GM21576 (cell line): ENCODE data around the gene PAPPA2.

ENCODE experiments used
- ATAC-seq: cut with Tn5 transposase; IDR thresholded peaks from one replicate; pipeline ENCODE4 v1.9.1; 2021; ENCODE audit warnings: mild to moderate bottlenecking, moderate library complexity; ENCODE audit not compliant: unreplicated experiment

PAPPA2 gene

DNA sequence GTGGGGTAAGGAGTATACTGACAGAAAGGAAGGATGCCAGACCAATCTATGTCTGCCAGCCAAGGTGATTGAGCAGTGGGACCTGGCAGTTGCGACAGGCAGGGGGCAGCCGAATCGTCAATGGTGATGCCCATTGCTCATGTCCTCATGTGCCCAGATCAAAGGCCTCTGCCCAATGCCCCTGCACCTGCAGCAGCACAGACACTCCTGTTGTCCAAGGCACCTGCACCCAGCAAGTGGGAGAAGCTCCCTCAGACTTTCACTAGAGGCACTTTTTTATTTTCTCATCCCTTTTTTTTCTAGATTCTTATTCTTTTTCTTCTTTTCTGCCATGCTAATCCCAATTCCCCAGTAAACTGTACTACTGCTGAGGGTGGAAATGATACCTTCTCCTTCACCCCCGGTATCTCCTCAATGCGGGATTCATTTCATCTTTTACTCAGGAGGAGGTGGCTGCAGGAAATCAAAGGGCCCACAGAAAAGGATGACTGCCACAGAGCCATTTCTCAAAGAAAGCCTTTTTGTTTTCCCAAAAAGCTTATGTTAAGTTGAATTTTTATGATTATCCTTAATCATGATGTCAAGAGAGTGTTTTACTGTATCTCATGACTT, 332.0 kb downstream of the PAPPA2 start:
- ATAC-seq = no peak

DNA sequence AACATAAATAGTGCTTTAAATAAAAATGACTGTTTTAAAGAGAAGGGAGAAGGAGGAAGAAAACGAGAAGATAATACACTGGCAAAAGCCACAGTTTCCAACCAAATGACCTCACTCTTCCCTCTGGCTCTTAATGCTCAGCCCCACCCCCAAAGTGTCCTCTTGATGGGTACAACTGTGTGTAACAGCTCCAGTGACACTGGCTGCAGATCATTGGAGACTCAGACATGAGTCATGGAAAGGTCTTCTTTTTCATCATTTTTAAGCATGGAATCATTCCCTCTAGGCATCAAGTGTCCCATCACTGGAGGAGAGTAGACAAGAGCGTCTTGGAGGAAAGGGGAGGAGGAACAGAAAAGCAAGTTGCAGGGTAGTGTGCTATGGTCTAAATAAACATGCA, 333.0 kb downstream of the PAPPA2 start:
- no peak for ATAC-seq

DNA sequence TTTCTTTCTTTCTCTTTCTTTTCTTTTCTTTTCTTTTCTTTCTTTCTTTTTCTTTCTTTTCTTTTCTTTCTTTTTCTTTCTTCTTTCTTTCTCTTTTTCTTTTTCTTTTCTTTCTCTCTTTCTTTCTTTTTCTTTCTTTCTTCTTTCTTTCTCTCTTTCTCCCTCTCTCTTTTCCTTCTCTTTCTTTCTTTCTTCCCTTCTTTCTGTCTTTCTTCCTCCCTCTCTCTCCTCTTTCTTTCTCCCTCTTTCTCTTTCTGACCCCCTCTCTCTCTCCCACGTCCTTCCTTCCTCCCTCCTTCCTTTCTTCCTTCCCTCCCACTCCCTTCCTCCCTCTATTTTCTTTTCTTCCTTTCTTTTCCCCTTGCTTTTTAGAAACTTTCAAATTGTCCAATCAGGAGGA, 333.6 kb downstream of the PAPPA2 start:
- ATAC-seq = no peak

DNA sequence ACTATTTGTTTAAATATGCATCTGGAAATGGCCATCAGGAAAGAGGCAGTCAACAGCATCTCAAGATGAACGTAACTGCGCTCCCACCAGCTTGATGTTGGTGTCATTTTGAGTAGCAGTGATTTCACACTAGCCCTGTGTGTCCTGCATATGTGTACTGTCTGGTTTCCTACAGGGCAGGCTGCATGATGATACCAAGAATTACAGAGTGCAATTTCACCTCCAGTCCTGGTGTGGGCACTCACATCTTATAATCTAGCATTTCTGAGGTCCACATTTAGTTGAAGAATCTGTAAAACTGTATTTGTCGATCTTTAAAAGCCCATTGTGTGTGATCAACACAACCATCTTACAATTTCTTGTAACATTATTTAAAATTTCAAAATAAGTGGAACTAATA, 336.4 kb downstream of the PAPPA2 start:
- ATAC-seq = no peak

DNA sequence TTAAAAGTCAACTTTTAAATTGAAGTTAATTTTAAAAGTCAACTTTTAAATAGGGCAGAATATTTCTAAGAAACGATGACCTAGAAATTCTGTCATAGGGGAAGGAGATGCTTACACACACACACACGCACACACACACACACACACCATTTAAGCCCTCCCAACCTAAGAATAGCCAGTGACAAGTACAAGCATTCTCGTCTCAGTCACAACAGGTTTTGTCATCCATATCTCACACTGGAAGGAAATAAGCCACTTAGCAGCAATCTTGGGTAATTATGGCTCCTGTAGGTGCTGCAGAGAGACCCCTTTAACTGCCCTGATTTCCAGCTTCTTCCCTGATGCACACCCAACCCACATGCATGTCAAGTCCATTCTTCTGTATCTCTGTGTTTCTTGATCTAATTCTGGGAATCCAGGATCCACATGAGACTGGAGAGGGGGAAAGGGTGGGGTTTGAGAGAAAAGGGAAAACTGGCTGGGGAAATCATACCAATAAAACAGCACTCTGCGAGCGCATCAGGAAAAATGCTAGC, 338.1 kb downstream of the PAPPA2 start:
- no peak for ATAC-seq

DNA sequence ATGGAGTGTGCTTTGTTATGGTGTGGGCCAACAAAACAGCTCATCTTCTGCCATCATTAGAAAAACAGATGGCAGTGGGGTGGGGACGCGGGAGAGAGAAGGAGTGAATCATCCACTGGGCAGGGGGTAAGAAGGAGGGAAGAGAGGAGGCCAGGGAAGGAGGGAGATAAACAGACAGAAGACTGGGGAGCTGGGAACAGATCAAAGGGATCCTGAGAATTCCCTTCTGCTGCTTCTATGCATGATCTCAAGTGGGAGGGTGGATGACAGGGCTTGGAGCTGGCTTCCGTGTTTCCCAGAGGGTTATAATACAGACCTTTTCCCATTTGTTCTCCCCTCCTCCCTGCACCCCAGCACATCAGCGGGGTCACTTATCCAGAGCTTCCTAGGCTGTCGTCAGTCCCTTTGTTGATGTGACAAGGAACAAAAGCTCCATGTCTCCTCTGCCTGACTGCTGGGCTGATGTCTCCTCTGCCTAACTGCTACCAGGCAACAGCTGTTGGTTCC, 338.6 kb downstream of the PAPPA2 start:
- no peak for ATAC-seq

DNA sequence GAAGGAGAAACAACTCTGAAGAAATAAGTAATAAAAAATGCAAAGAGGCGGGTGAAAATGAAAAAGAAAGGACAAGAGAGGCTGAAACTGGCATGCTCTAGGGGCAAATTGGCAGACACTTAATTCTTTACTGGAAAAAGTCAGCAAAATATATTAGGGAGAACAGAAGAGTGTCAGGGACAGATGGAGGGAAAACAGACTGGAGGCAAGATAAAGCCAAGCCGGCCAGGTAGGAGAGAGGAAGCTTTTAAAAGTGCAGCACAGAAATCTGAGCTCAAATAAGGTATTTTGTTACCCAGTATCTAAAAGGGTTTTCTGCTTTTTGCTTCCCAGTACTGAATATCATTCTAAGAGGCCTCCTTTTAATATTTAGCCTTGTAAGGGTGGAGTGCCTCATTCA, 339.3 kb downstream of the PAPPA2 start:
- ATAC-seq = no peak

DNA sequence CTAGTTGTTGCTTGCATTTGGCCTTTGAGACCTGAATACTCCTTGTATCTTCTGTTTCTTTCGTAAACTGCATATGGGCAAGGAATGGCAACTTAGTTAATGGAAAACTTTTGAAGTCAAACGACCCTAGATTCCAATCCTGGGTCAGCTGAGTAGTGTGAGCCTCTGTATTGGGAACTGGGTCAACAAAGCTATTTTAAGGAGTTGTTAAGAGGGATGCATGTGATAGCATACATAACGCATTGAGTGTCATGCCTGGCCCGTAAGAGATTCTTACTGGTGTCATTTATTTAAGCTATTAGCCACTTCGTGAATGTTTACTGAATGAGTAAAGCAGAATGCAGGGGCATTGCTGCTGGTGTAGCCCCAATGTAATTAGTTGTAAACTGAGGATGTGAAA, 340.1 kb downstream of the PAPPA2 start:
- no peak for ATAC-seq

DNA sequence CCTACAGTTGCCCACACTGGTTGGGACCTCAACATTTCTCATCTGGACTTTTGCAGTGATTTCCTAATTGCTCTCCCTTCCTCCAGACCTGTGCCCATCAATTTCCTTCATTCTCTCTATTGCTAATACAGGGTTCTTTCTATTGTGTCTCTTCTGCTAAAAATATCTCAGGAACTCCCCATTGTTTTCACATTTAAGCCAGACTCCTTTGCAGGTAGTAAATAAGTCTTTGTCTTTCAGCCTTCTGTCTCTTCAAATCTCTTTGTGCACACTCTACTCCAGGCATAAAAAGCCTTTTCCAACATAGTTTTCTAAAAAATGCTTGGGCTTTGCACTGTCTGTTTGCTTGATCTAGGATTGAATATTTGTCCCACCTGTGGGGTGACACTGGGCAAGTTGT, 340.6 kb downstream of the PAPPA2 start:
- no peak for ATAC-seq

DNA sequence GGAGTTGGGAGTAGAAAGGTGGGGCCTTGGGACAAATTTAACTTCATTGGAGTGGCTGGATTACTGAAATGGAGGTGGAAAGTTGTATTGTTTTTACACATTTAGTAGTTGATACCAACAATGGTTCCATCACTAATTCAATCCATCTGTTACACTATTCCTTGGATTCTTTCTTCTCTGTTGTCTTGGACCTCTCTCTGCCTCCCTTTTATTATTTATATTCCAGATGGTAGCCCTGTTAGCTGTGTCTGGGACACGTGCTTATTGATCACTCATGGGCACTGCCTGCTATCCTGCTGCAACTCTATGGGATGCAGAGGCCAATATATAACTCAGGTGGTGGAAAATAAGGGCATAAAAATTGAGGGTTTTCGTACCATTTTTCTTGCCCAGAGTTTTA, 346.3 kb downstream of the PAPPA2 start:
- no peak for ATAC-seq

DNA sequence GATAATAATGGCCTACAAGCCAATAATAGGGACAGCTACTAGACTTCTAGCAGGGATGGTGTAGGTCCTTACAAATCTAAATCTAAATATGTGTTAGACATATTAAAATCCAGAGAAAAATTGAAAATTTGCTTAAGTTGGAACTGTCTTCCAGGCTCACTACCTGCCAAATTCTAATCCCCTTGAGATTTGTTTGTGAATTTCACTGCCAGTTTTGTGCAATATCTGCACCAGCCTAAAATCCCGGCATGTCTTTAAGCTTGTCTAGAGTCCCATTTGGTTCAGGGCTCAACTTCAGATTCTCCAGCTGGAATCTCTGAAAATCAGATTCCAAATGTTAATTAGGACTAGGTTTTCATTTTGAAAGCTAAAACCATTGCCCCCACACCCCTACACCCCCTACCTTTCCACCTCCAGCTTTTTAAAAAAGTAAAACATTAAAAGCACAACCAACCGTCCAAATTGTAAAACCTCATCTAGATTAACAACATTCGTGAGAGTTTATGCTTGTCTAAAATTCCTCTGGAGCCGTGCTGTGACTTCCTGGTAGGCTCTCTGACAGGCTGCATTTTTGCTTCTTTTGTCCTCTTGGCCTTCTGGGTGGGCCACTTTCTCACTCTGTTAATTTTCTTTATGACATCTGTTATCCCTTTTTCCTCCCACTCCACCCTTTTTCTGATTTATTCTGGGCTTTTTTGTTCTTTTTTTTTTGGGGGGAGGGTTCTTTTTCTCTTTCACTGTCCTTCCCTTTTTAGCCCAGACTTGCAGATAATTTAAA, 348.7 kb downstream of the PAPPA2 start:
- ATAC-seq = no peak

DNA sequence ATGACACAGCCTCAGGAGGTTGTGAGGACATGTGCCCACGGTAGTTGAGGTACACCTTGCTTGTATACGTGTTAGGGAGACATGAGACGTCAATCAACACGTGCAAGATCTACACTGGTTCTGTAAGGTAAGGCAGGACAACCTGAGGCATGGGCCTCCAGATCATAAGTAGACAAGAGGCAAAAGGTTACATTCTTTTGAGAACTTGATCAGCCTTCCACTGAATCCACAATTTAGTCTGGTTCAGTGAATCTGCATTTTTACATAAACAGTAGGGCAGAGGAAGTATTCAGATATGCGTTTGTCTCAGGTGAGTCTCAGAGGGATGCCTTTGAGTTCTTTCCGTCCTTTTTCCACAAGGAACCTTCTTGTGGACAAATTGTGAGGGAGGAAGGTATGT, 352.6 kb downstream of the PAPPA2 start:
- ATAC-seq = no peak

DNA sequence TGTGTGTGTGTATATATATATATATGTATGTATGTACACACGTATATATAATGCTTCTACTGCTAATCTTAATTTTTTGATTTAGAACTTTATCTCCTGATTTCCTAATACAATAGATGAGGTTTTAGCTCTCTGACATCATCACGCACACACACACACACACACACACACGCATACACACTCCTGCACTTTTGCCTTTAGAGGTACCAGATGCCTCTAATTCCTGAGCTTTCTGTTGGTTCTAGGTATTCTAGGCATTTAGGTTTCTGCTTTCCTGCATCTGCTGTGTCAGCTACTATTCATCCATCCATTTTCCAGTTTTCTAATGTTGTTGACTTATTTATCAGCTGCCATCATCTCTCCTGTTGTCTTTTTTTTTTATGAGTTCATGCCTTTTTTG, 353.3 kb downstream of the PAPPA2 start:
- no peak for ATAC-seq

DNA sequence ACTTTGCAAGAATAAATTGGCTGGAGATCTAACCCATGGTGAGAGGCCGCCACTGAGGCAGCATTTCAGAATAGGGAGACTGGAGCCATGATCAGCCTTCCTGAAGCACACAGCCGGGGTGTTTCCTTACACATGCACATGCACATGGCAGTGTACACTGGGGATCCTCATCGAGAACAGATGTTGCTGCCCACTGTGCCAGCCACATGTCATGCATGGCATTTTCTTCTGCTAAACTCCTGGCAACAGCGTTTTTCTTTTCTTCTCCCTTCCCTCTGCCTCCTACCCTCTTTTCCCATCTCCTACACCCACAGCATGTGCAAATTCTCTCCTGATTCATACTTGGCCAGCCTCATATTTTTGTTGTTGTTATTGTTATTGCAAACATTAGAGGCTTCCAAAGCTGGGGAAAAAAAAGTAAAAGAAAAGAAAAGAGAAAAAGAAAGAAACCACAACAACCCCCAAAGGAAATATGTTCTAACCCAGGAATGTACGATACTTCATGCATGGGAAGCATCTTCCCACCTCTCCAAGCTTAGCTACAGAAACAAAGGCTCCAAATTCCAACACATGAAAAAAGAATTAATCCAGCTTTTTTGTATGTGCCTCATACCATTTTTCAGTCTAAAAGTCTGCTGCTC, 357.5 kb downstream of the PAPPA2 start:
- no peak for ATAC-seq

DNA sequence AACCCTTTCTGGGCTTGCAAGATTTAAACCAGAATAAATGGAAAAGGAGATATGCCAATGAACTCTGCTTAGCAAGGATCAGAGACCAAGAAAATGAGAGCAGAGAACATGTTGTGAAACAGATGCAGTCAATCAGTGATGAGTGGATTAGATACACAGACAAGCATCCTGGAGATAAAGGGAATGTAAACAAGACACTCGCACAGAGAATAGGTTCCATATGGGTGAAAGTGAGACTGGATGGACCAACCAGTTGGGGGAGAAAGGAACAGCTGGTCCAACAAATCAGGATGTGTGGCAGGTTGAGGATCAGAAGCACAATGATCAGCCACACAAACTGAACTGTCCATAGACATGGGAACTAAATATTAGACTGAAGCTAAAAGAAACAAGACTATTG, 363.3 kb downstream of the PAPPA2 start:
- no peak for ATAC-seq

DNA sequence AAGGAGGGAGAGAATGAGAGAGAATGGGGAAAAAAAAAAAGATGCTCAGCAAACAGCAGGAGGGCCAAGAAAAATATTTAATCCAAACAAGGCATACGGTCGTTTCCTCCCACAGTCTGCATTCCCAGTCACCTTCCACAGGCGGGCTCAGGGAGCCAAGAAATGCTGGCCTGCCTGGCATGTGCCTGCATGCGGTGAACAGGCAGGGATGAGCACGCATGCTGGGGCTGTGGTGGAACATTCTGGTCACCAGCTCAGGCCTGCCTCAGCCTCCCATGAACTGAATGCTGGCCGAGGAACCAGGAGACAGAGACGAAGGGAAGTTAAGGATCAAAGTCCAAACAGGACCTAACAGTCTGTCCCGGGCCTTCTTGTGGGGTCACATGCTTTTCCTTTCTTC, 366.3 kb downstream of the PAPPA2 start:
- ATAC-seq = no peak

DNA sequence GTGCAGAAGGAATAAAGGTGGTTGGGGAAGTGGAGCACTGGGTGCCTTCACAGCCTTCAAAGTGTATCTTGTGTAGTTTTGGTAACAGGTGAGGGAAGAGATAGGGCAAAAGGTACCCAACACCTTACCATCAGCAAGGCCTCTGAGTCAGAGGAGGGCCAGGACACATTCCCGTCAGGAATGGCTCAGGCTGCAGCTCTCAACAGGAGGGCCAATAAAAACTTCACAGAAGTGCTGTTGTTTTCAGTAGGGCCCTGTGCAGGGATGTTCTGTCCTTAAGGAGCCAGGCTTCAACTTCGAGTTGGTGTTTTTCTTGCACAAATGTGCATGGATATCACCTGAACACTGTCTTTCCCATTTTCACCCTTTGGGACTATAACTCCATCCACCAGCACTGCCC, 368.2 kb downstream of the PAPPA2 start:
- no peak for ATAC-seq

DNA sequence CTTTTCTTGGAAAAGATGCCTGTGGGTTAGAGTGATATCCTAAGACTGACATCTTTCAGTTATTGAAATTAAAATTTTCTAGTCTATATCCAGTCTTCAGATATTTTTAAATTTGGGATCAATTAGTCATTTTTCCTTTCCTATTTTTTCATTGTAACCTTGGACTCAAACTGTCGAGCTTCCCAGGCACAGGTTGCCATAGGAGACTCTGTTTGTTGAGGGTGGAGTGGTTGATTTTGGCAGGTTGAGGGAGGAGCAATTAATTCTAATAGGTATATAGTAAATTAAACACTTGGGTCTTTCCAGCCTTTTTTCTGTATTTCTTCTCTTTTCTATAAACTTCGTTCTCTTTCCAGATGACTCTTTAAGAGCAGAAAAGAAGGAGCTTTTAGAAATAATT, 374.7 kb downstream of the PAPPA2 start:
- no peak for ATAC-seq

DNA sequence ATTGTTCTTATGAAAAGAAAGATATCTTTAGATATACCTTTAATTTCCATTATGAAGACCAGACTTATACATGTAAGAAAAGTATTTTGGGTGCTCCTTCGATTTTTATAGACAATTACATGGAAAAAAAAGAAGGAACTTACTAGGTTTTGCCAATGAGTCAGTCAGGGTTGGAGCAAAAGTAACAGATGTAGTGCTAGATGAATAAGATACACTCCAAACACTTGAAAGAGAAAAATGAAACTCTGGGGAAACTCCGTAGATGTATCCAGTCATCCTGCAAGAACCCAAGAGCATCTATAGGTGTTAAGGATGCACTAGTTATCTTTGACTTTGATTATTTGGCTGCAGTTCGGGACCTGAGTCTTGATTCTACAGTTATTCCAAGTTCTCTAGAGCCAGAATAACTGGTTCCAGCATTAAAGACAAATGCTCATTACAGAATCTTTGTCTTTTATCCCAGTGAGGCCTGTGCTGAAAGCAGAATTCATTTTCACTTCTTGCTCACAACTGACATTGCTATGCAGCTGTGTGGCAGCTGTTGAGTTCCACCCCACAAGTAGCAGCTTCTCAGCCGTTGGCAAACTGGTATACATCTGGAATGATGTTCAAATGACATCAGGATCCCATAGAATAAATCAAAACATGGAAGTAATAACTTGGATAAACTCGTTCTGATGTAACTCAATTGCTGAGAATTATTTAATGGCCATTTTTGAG, 375.5 kb downstream of the PAPPA2 start:
- no peak for ATAC-seq

DNA sequence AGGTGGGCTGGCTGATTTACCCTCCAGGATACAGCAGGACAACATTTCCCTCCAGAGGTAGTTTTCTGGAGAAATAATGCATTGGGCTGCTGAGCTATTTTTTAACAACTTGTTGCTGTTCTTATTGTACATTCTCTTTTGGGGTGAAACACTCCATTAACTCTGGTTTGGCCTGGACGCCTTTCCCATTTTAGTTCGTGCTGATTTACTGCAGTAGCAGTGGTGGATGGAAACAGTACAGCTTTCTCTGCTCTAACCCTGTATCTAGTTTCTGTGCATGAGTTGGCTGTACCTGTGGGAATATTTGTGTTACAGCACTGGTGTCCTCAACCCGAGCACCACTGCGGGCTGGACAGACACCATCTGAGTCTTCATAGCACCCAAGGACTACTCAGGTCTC, 376.2 kb downstream of the PAPPA2 start:
- no peak for ATAC-seq

DNA sequence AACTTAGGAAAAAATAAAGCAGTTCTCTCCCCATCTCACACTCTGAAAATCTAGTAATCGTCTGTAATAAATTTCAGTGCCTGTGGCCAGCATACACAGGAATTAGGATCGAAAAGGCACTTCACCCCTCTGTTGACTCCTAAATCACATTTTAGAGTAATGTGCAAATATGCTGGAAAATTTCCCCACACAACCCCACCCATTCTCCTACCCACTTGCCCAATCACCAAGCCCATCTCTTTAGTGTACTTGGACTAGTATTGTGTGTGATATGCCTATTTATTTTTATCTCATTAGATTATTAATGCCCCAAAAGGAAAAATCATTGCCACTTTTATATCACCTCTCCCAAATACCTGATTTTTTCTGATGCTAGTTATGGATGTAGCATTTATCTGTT, 378.3 kb downstream of the PAPPA2 start:
- no peak for ATAC-seq
